Right lobe of liver (tissue), 4 donors: ENCODE measurements around the gene NOD2.

Experiments
- POLR2A ChIP-seq: fragments of 450-650 bp; IDR thresholded peaks from one replicate; pipeline ENCODE4 v1.6.1; 2017; ENCODE audit warnings: antibody characterized with exemption, mild to moderate bottlenecking
- TF ChIP-seq, protein P1 (sequence below), 4 donors: fragments of 200-600 bp in 3 of 4; fragments of 450-650 bp in 1 of 4; IDR thresholded peaks; one replicate each; pipeline versions ENCODE4 v1.5.1 to v1.8.0; 2016 to 2022; ENCODE audit warnings: antibody characterized with exemption in 4 of 4, mild to moderate bottlenecking in 2 of 4
- donor health status: DM: no; HTN: no; CAD: no.
- donor health status: DM: no; HTN: no; CAD: no.
- donor health status: DM: no; HTN: yes; CAD: no.

DNA sequence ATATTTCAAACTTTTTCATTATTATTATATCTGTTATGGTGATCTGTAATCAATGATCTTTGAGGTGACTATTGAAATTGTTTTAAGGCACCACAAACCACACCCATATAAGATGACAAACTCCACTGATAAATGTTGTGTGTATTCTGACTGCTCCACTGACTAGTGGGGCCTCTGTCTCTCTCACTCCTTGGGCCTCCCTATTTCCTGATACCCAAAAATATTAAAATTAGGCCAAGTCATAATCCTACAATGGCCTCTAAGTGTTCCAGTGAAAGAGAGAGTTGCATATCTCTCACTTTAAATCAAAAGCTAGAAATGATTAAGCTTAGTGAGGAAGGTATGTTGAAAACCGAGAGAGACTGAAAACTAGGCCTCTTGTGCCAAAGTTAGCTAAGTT is 71.9 kb downstream of the NOD2 start:
- TF ChIP-seq, protein P1, sequence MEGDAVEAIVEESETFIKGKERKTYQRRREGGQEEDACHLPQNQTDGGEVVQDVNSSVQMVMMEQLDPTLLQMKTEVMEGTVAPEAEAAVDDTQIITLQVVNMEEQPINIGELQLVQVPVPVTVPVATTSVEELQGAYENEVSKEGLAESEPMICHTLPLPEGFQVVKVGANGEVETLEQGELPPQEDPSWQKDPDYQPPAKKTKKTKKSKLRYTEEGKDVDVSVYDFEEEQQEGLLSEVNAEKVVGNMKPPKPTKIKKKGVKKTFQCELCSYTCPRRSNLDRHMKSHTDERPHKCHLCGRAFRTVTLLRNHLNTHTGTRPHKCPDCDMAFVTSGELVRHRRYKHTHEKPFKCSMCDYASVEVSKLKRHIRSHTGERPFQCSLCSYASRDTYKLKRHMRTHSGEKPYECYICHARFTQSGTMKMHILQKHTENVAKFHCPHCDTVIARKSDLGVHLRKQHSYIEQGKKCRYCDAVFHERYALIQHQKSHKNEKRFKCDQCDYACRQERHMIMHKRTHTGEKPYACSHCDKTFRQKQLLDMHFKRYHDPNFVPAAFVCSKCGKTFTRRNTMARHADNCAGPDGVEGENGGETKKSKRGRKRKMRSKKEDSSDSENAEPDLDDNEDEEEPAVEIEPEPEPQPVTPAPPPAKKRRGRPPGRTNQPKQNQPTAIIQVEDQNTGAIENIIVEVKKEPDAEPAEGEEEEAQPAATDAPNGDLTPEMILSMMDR (IDR thresholded peaks at IDR 0.05): no peak
- no peak for TF ChIP-seq POLR2A
